Gastroesophageal sphincter (tissue), 4 donors: ENCODE results near the gene RBBP8NL. TPM values are rescaled to one million over a fixed set of nuclear protein-coding genes. Genes with fewer than 3 reads are reported as not detected.
A peak's percentile ranks its signal among the peaks of the same experiment; 100 is the strongest.
"Not testable (repeated sequence)": the region's sequence is repeated elsewhere in the genome, so short reads cannot be mapped to it uniquely, and the experiment has no call there.

ENCODE experiments used
- ATAC-seq: fragments of 150-250 bp; one replicate; pipeline ENCODE4 v1.9.1; 2016; ENCODE audit warnings: mild to moderate bottlenecking, moderate library complexity
- H3K27ac ChIP-seq, 4 donors: fragments of 200-600 bp; sonication (generic) in 3 of 4; 1 replicate in 3 of 4; 2 replicates in 1 of 4; pipeline ENCODE4 v1.5.1; 2016 to 2019
- H3K27me3 ChIP-seq: fragments of 200-600 bp; sonication (generic); one replicate; pipeline ENCODE4 v1.5.1; 2019
- H3K36me3 ChIP-seq, 2 donors: fragments of 200-600 bp; sonication (generic); one replicate each; pipeline ENCODE4 v1.5.1; 2019; ENCODE audit warnings: control low read depth in 1 of 2
- H3K4me1 ChIP-seq, 3 donors: fragments of 200-600 bp; sonication (generic); 1 replicate in 2 of 3; 2 replicates in 1 of 3; pipeline ENCODE4 v1.5.1; 2016 to 2019; ENCODE audit warnings: control low read depth in 2 of 3
- H3K4me3 ChIP-seq, 2 donors: fragments of 200-600 bp; sonication (generic); one replicate each; pipeline ENCODE4 v1.5.1; 2019; ENCODE audit warnings: mild to moderate bottlenecking in 1 of 2, moderate library complexity in 1 of 2
- H3K9me3 ChIP-seq, 3 donors: fragments of 200-600 bp; sonication (generic); one replicate each; pipeline ENCODE4 v1.5.1; 2017 to 2019; ENCODE audit warnings: control low read depth in 2 of 3
- EP300 ChIP-seq: sonication (generic); formaldehyde crosslinking; IDR thresholded peaks from one replicate; pipeline ENCODE4 v1.6.1; 2017; ENCODE audit warnings: antibody characterized with exemption, mild to moderate bottlenecking
- POLR2A ChIP-seq, 2 donors: fragments of 450-650 bp; IDR thresholded peaks; one replicate each; pipeline ENCODE4 v1.6.1; 2017; ENCODE audit warnings: antibody characterized with exemption in 2 of 2, mild to moderate bottlenecking in 2 of 2, moderate library complexity in 1 of 2
- POLR2AphosphoS5 ChIP-seq: sonication (generic); formaldehyde crosslinking; IDR thresholded peaks from one replicate; pipeline ENCODE4 v1.6.1; 2017; ENCODE audit warnings: antibody characterized with exemption
- WGBS, 2 donors: methylation state at CpG; one replicate each; pipeline ENCODE4 v1.1.5; 2018; ENCODE audit warnings: low coverage in 1 of 2; 5-methylcytosine and 5-hydroxymethylcytosine counted together
- total RNA-seq, 4 donors: library from RNA; depleted of rRNA; stranded (reverse); fragments of >200 nt; gene quantifications; one replicate each; pipeline ENCODE4 v1.1.0, GENCODE V29; 2016
- TF ChIP-seq, protein P1 (sequence below), 4 experiments: fragments of 200-600 bp in 2 of 4; fragments of 450-650 bp in 2 of 4; sonication (generic) in 1 of 4; IDR thresholded peaks; one replicate each; pipeline ENCODE4 v1.5.1; 2017 to 2019; ENCODE audit warnings: antibody characterized with exemption in 4 of 4, mild to moderate bottlenecking in 2 of 4, moderate library complexity in 2 of 4

RBBP8NL gene
- total RNA-seq, 4 donors from 2014 or later: 0.20 TPM; not detected in 3

DNA sequence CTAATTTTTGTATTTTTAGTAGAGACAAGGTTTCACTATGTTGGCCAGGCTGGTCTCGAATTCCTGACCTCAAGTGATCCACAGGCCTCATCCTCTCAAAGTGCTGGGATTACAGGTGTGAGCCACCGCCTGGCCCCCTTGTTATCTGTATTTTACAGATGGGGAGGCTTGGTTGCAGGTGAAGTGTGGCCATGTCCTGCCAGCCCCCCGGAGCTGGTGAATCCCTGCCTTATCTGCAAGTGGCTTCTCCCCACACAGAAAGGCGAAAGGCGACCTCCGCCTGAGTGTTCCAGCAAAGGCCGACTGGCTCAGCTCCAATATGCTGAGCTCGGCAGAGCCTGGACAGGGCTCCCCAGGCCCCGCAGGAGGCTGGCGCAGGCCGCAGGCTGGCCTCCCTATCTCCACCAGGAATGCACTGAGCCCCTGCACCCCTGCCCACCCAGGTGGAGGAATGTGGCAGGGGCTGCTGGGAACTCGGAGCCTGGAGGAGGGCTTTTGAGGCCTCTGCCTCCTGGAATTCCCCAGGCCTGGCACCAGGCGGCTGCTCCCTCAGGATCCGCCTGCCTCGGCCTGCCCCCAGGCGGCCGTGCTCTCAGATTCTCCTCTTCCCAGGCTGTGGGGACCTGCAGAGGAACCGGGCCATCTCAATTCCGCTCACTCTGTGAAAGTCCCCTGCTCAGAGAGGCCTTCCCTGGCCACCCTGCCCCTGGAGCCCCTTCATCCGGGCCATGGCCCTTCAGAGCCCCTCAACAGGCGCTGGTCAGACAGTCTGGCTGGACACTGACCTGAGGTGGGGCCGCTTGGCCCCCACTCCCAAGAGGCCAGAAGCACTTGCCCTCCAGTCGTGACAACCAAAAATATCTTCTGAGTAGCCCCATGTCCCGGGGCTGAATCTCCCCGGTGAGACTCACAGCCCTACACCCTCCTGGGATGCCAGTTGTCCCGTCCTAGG lies 51.0 kb downstream of the RBBP8NL start:
- Histone ChIP-seq H3K9me3 (no peaks in the 10 kb centered on the region), H3K36me3 (no peaks in the 10 kb centered on the region), H3K4me1 (peaks cover 5 to 88% (median 48%) of the 10 kb centered on the region in 3 donors), H3K4me3 (no peak overlapping the region), H3K27ac (peak overlapping the region; percentile 46 to 90 (median 84)), H3K27me3 (no peaks in the 10 kb centered on the region)
- ATAC-seq: peak; percentile 64
- 0% methylated on average over 1 of the region's 26 CpGs; no CpG with 5 or more reads in 1 of the 2 donors for WGBS, 2 donors
- no peak for TF ChIP-seq POLR2A (IDR thresholded peaks at IDR 0.05)
- TF ChIP-seq, protein P1, sequence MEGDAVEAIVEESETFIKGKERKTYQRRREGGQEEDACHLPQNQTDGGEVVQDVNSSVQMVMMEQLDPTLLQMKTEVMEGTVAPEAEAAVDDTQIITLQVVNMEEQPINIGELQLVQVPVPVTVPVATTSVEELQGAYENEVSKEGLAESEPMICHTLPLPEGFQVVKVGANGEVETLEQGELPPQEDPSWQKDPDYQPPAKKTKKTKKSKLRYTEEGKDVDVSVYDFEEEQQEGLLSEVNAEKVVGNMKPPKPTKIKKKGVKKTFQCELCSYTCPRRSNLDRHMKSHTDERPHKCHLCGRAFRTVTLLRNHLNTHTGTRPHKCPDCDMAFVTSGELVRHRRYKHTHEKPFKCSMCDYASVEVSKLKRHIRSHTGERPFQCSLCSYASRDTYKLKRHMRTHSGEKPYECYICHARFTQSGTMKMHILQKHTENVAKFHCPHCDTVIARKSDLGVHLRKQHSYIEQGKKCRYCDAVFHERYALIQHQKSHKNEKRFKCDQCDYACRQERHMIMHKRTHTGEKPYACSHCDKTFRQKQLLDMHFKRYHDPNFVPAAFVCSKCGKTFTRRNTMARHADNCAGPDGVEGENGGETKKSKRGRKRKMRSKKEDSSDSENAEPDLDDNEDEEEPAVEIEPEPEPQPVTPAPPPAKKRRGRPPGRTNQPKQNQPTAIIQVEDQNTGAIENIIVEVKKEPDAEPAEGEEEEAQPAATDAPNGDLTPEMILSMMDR (IDR thresholded peaks at IDR 0.05): peak in 3 of 4 experiments; percentile 79 to 90 (median 86)
- peak; percentile 50 for TF ChIP-seq POLR2AphosphoS5

GRCh38 chr20:62374331-62375152 lies 52.8 kb downstream of the RBBP8NL start:
- Histone ChIP-seq H3K4me3 (no peak overlapping the region), H3K4me1 (peaks cover 9 to 92% (median 65%) of the 10 kb centered on the region in 3 donors), H3K9me3 (no peaks in the 10 kb centered on the region), H3K27ac (peak overlapping the region; percentile 46 to 90 (median 84)), H3K27me3 (peaks cover 3% of the 10 kb centered on the region), H3K36me3 (no peaks in the 10 kb centered on the region)
- 22% methylated on average over 9 of the region's 24 CpGs; no CpG with 5 or more reads in 1 of the 2 donors for WGBS, 2 donors
- TF ChIP-seq, protein P1 (IDR thresholded peaks at IDR 0.05): no peak
- TF ChIP-seq POLR2A (IDR thresholded peaks at IDR 0.05) (no peak), EP300 (no peak), POLR2AphosphoS5 (no peak)
- ATAC-seq: no peak

- H3K4me3 ChIP-seq, ATAC-seq, H3K36me3 ChIP-seq, H3K9me3 ChIP-seq, H3K27me3 ChIP-seq: not testable (repeated sequence)
- Histone ChIP-seq H3K4me1 (peaks cover 9 to 93% (median 71%) of the 10 kb centered on the region in 3 donors), H3K27ac (peak overlapping the region; percentile 46 to 90 (median 84))
- whole genome bisulfite sequencing, 2 donors: no CpG with 5 or more reads among the region's 40 CpGs
Measured at GRCh38 chr20:62373631-62374179, 53.6 kb downstream of the RBBP8NL start.

GRCh38 chr20:62372042-62372993 lies 55.0 kb downstream of the RBBP8NL start:
- H3K4me3 ChIP-seq: no peak overlapping the region
- H3K4me1 ChIP-seq: peaks cover 14 to 93% (median 76%) of the 10 kb centered on the region in 3 donors
- TF ChIP-seq, protein P1 (IDR thresholded peaks at IDR 0.05): no peak
- TF ChIP-seq POLR2AphosphoS5: peak; percentile 45
- peak overlapping the region; percentile 84 to 97 (median 92) for H3K27ac ChIP-seq
- H3K9me3 ChIP-seq: no peaks in the 10 kb centered on the region
- 65 to 94% methylated on average over 2 to 6 of the region's 29 CpGs for WGBS, 2 donors
- peak; percentile 47 for ATAC-seq
- H3K36me3 ChIP-seq: no peaks in the 10 kb centered on the region
- H3K27me3 ChIP-seq: peaks cover 8% of the 10 kb centered on the region
